ENCODE results near the gene TRIM2.
A peak's percentile ranks its signal among the peaks of the same experiment; 100 is the strongest.

The TRIM2 gene

DNA sequence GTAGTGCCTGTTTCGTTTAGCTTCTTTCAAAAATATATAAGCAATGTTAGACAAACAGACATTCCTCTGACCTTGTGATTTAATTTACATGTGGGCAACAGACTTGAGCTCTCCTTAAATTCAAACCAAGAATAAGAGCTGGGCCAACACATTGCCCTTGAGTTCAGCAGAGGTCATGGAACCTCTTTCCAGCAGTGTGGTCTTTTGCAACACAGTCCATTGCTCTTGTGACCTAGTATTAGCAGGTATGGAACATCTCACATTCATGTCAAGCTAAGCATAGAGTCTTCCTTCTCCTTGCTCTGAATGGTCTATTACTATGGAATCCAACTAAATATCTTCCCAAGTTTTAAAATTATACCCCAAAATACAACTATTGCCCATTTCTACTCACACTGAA is 106.5 kb downstream of the TRIM2 start:
- DNase-seq (ENCODE audit: low read depth) = no peak
- TF ChIP-seq, protein P1, sequence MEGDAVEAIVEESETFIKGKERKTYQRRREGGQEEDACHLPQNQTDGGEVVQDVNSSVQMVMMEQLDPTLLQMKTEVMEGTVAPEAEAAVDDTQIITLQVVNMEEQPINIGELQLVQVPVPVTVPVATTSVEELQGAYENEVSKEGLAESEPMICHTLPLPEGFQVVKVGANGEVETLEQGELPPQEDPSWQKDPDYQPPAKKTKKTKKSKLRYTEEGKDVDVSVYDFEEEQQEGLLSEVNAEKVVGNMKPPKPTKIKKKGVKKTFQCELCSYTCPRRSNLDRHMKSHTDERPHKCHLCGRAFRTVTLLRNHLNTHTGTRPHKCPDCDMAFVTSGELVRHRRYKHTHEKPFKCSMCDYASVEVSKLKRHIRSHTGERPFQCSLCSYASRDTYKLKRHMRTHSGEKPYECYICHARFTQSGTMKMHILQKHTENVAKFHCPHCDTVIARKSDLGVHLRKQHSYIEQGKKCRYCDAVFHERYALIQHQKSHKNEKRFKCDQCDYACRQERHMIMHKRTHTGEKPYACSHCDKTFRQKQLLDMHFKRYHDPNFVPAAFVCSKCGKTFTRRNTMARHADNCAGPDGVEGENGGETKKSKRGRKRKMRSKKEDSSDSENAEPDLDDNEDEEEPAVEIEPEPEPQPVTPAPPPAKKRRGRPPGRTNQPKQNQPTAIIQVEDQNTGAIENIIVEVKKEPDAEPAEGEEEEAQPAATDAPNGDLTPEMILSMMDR (IDR thresholded peaks at IDR 0.05; ENCODE audit: low read depth, low read length, missing control alignments) = no peak

GRCh38 chr4:153314915-153315314 is 110.7 kb downstream of the TRIM2 start:
- TF ChIP-seq, protein P1 (IDR thresholded peaks at IDR 0.05; ENCODE audit: low read depth, low read length, missing control alignments) = no peak
- no peak overlapping the region for H3K4me3 ChIP-seq (ENCODE audit: low read depth, low read length)
- no peak for DNase-seq (ENCODE audit: low read depth)

More for the DNA sequence above, 106.5 kb downstream of the TRIM2 start:
- H3K4me3 ChIP-seq (ENCODE audit: low read depth, low read length) = no peak overlapping the region

DNA sequence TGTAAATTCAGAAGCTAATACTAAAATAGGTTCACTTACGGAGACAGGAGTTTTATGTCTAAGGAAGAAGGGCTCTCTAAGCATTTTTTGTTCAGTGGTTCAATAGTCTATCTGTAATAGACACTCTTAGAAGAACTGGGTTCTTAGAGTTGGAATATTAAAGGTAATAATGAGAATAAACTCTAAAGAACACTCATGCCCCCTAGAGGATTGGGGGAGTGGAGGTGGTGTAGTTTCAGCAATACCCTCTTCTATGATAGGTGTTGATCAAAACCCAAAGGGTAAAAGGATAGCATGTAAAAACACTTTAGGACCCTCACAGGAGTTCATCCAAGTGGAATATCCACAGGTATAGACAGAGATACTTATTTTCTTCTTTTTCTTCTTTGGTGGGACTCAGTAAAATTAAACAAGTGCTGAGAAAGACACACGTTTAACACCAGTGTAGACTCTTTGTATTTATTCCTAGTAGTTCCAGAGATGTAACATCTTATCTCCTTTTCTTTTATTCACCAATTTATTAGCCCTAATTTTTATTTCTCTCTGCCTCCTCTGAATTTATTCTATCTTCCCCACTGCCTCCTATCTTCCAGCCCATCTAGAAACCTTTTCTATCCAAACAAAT is 114.6 kb downstream of the TRIM2 start:
- TF ChIP-seq, protein P1 (IDR thresholded peaks at IDR 0.05; ENCODE audit: low read depth, low read length, missing control alignments) = peak; percentile 70
- no peak overlapping the region for H3K4me3 ChIP-seq (ENCODE audit: low read depth, low read length)
- no peak for DNase-seq (ENCODE audit: low read depth)

- TF ChIP-seq, protein P1 (IDR thresholded peaks at IDR 0.05; ENCODE audit: low read depth, low read length, missing control alignments) = no peak
- DNase-seq (ENCODE audit: low read depth) = no peak
- H3K4me3 ChIP-seq (ENCODE audit: low read depth, low read length) = no peak overlapping the region
Observed at GRCh38 chr4:153322791-153323190, 118.5 kb downstream of the TRIM2 start.

- DNase-seq (ENCODE audit: low read depth) = no peak
- H3K4me3 ChIP-seq (ENCODE audit: low read depth, low read length) = no peak overlapping the region
- TF ChIP-seq, protein P1 (IDR thresholded peaks at IDR 0.05; ENCODE audit: low read depth, low read length, missing control alignments) = no peak
Observed at GRCh38 chr4:153324046-153324445, 119.8 kb downstream of the TRIM2 start.

DNA sequence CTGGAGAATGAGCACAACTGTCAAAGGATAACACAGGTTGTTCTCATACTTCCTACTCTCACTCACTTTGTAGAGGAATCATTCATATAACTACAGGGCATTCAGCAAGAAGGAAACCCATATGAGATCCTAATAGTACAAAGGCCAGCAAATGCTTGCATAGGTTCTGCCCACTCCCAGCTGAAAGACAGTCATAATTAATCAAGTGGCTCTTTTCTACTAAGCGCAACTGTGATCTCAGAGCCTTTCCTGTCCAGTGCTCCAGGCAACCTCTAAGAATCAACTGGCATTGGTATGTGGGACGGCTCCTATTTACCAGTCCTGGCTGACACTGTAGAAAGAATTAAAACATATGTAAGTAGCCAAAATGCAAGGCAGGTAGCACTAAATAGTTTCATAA is 121.3 kb downstream of the TRIM2 start:
- TF ChIP-seq, protein P1 (IDR thresholded peaks at IDR 0.05; ENCODE audit: low read depth, low read length, missing control alignments) = no peak
- DNase-seq (ENCODE audit: low read depth) = no peak
- no peak overlapping the region for H3K4me3 ChIP-seq (ENCODE audit: low read depth, low read length)

- TF ChIP-seq, protein P1 (IDR thresholded peaks at IDR 0.05; ENCODE audit: low read depth, low read length, missing control alignments) = no peak
- DNase-seq (ENCODE audit: low read depth) = no peak
- no peak overlapping the region for H3K4me3 ChIP-seq (ENCODE audit: low read depth, low read length)
Observed at GRCh38 chr4:153326513-153326912, 122.3 kb downstream of the TRIM2 start.

All from GM12864 (cell line).